Measurements from ENCODE around the gene EML6. TPM values are rescaled to one million over a fixed set of nuclear protein-coding genes. Genes with fewer than 3 reads are reported as not detected.

The EML6 gene
- polyA plus RNA-seq, 1 donor (not counting 4 experiments of a cell fraction or from before 2014, with no cell fraction given): 0.96 TPM

- no peak for TF ChIP-seq CTCF (optimal IDR thresholded peaks at IDR 0.05 in 1 of 3, IDR thresholded peaks at IDR 0.05 in 1 of 3, conservative IDR thresholded peaks at IDR 0.05 in 1 of 3; ENCODE audit: extremely low read depth in 1 of 3, insufficient read depth in 2 of 3, low read length in 3 of 3)
- no peak for TF ChIP-seq EZH2 (IDR thresholded peaks at IDR 0.05; ENCODE audit: low read length)
- Histone ChIP-seq H3K9ac (ENCODE audit: control insufficient read depth, extremely low read depth, insufficient read depth, low read length) (no peak overlapping the region), H3K9me3 (ENCODE audit: control insufficient read depth, low read depth, low read length) (no peaks in the 10 kb centered on the region), H4K20me1 (ENCODE audit: control insufficient read depth, extremely low read depth, insufficient read depth, low read length) (no peaks in the 10 kb centered on the region), H3K79me2 (ENCODE audit: control insufficient read depth, insufficient read depth, low read length) (no peaks in the 10 kb centered on the region), H3K4me2 (ENCODE audit: control insufficient read depth, extremely low read depth, insufficient read depth, low read depth, low read length) (no peak overlapping the region), H3K36me3 (ENCODE audit: control insufficient read depth in 2 of 2, extremely low read depth in 1 of 2, insufficient read depth in 2 of 2, low read length in 2 of 2) (no peaks in the 10 kb centered on the region), H3K27me3 (ENCODE audit: control insufficient read depth, extremely low read depth, insufficient read depth, low read length) (no peaks in the 10 kb centered on the region), H3K27ac (ENCODE audit: control insufficient read depth, insufficient read depth, low read length) (no peak overlapping the region), H2AFZ (ENCODE audit: control insufficient read depth, low read length) (no peak overlapping the region), H3K9me1 (ENCODE audit: control insufficient read depth, extremely low read depth, insufficient read depth, low read length) (no peaks in the 10 kb centered on the region), H3K4me3 (ENCODE audit: control insufficient read depth in 2 of 3, extremely low read depth in 1 of 3, insufficient read depth in 2 of 3, low read depth in 1 of 3, low read length in 3 of 3) (no peak overlapping the region), H3K4me1 (ENCODE audit: control insufficient read depth, extremely low read depth, insufficient read depth, low read length) (no peaks in the 10 kb centered on the region)
- DNase-seq (ENCODE audit: low read depth, low spot score) (no peak), FAIRE-seq (no peak)
- dilution Hi-C loops (cut with MboI; ENCODE audit: extremely low pct_ligation_motif_present, low sequenced_read_pairs): no loop called here
These were observed 165.6 kb downstream of the EML6 start for GRCh38 chr2:54889053-54889452.

- no peak overlapping the region for H3K4me2 ChIP-seq (ENCODE audit: control insufficient read depth, extremely low read depth, insufficient read depth, low read depth, low read length)
- H3K9me1 ChIP-seq (ENCODE audit: control insufficient read depth, extremely low read depth, insufficient read depth, low read length): no peaks in the 10 kb centered on the region
- no peak for TF ChIP-seq CTCF (optimal IDR thresholded peaks at IDR 0.05 in 1 of 3, IDR thresholded peaks at IDR 0.05 in 1 of 3, conservative IDR thresholded peaks at IDR 0.05 in 1 of 3; ENCODE audit: extremely low read depth in 1 of 3, insufficient read depth in 2 of 3, low read length in 3 of 3)
- TF ChIP-seq EZH2 (IDR thresholded peaks at IDR 0.05; ENCODE audit: low read length): no peak
- no peaks in the 10 kb centered on the region for H3K4me1 ChIP-seq (ENCODE audit: control insufficient read depth, extremely low read depth, insufficient read depth, low read length)
- no peak for FAIRE-seq
- H2AFZ ChIP-seq (ENCODE audit: control insufficient read depth, low read length): no peak overlapping the region
- H3K27me3 ChIP-seq (ENCODE audit: control insufficient read depth, extremely low read depth, insufficient read depth, low read length): no peaks in the 10 kb centered on the region
- H3K9ac ChIP-seq (ENCODE audit: control insufficient read depth, extremely low read depth, insufficient read depth, low read length): no peak overlapping the region
- no peak for DNase-seq (ENCODE audit: low read depth, low spot score)
- peaks cover 2% of the 10 kb centered on the region for H3K9me3 ChIP-seq (ENCODE audit: control insufficient read depth, low read depth, low read length)
- H3K36me3 ChIP-seq (ENCODE audit: control insufficient read depth in 2 of 2, extremely low read depth in 1 of 2, insufficient read depth in 2 of 2, low read length in 2 of 2): no peaks in the 10 kb centered on the region
- no peaks in the 10 kb centered on the region for H3K79me2 ChIP-seq (ENCODE audit: control insufficient read depth, insufficient read depth, low read length)
- H4K20me1 ChIP-seq (ENCODE audit: control insufficient read depth, extremely low read depth, insufficient read depth, low read length): no peaks in the 10 kb centered on the region
- dilution Hi-C loops (cut with MboI; ENCODE audit: extremely low pct_ligation_motif_present, low sequenced_read_pairs): no loop called here
- H3K27ac ChIP-seq (ENCODE audit: control insufficient read depth, insufficient read depth, low read length): no peak overlapping the region
- no peak overlapping the region for H3K4me3 ChIP-seq (ENCODE audit: control insufficient read depth in 2 of 3, extremely low read depth in 1 of 3, insufficient read depth in 2 of 3, low read depth in 1 of 3, low read length in 3 of 3)
These were observed 168.4 kb downstream of the EML6 start for GRCh38 chr2:54891909-54892308.

Data from keratinocyte (primary cell).